Gastrocnemius medialis (tissue), 4 donors: ENCODE data around the gene R3HCC1L. TPM values are rescaled to one million over a fixed set of nuclear protein-coding genes. Genes with fewer than 3 reads are reported as not detected.

Experiments
- ATAC-seq, 2 donors: fragments of 150-250 bp; one replicate each; pipeline ENCODE4 v1.9.1; 2016
- DNase-seq, 2 donors: peaks; one replicate each; pipeline ENCODE4 v3.0.0-alpha.2; 2019
- H3K27ac ChIP-seq, 4 donors: fragments of 200-600 bp; sonication (generic); 1 replicate in 1 of 4; 2 replicates in 3 of 4; pipeline ENCODE4 v1.5.1; 2016 to 2018; ENCODE audit warnings: mild to moderate bottlenecking in 2 of 4, moderate library complexity in 1 of 4
- H3K27me3 ChIP-seq, 3 donors: fragments of 200-600 bp; sonication (generic) in 2 of 3; 1 replicate in 1 of 3; 2 replicates in 2 of 3; pipeline versions ENCODE4 v1.5.1 to v1.6.0; 2016 to 2019; ENCODE audit warnings: mild to moderate bottlenecking in 1 of 3, moderate library complexity in 1 of 3
- H3K36me3 ChIP-seq, 2 donors: fragments of 200-600 bp; sonication (generic) in 1 of 2; one replicate each; pipeline ENCODE4 v1.5.1; 2017 to 2018
- H3K4me1 ChIP-seq, 2 donors: fragments of 200-600 bp; sonication (generic) in 1 of 2; one replicate each; pipeline ENCODE4 v1.5.1; 2016 to 2017; ENCODE audit warnings: mild to moderate bottlenecking in 2 of 2
- H3K4me3 ChIP-seq, 4 donors: fragments of 200-600 bp; sonication (generic) in 3 of 4; 1 replicate in 1 of 4; 2 replicates in 3 of 4; pipeline ENCODE4 v1.5.1; 2016 to 2019; ENCODE audit warnings: mild to moderate bottlenecking in 2 of 4
- H3K9me3 ChIP-seq, 3 donors: fragments of 200-600 bp; sonication (generic) in 2 of 3; 1 replicate in 1 of 3; 2 replicates in 2 of 3; pipeline ENCODE4 v1.5.1; 2016 to 2019
- CTCF ChIP-seq, 5 experiments: fragments of 450-650 bp in 3 of 5; fragments of 200-600 bp in 2 of 5; sonication (generic) in 2 of 5; IDR thresholded peaks in 4 of 5; conservative IDR thresholded peaks in 1 of 5; 1 replicate in 4 of 5; 2 replicates in 1 of 5; pipeline ENCODE4 v1.5.1; 2016 to 2019; ENCODE audit warnings: antibody characterized with exemption in 5 of 5, mild to moderate bottlenecking in 3 of 5, moderate library complexity in 3 of 5
- POLR2A ChIP-seq, 2 donors: fragments of 450-650 bp; IDR thresholded peaks; one replicate each; pipeline ENCODE4 v1.6.1; 2017; ENCODE audit warnings: antibody characterized with exemption in 2 of 2, mild to moderate bottlenecking in 2 of 2, moderate library complexity in 2 of 2
- in situ Hi-C, 4 donors: fragments of 200-750 bp; cut with MboI; loops; one replicate each; pipeline versions ENCODE4 v1.15.0 to v1.8.0; 2017; ENCODE audit warnings: low sequenced_read_pairs in 4 of 4
- intact Hi-C: fragments of 100-400 bp; cut with DNase I; formaldehyde crosslinking; loops from one replicate; pipeline ENCODE4 v1.15.1; 2023; ENCODE audit warnings: low total_unique reads
- total RNA-seq, 4 donors: library from RNA; depleted of rRNA; stranded (reverse); fragments of >200 nt; gene quantifications; one replicate each; pipeline versions ENCODE4 v1.1.0 to v1.2.3, GENCODE V29; 2016

The R3HCC1L gene
- total RNA-seq, 4 donors from 2014 or later: 6.7 to 10.8 (median 10.1) TPM

- Histone ChIP-seq H3K4me3 (no peak overlapping the region), H3K9me3 (no peaks in the 10 kb centered on the region), H3K27ac (no peak overlapping the region), H3K36me3 (no peaks in the 10 kb centered on the region), H3K27me3 (peaks cover 0 to 12% (median 0%) of the 10 kb centered on the region in 3 donors), H3K4me1 (no peaks in the 10 kb centered on the region)
- intact Hi-C loops: no loop called here
- no peak for ATAC-seq
- in situ Hi-C loops: no loop called here
- TF ChIP-seq CTCF (IDR thresholded peaks at IDR 0.05 in 4 of 5, conservative IDR thresholded peaks at IDR 0.05 in 1 of 5): no peak
- no peak for TF ChIP-seq POLR2A (IDR thresholded peaks at IDR 0.05)
- DNase-seq: no peak
These were observed 36.2 kb upstream of the R3HCC1L start for GRCh38 chr10:98098247-98098646.

GRCh38 chr10:98100476-98100875, 34.0 kb upstream of the R3HCC1L start:
- in situ Hi-C loops: no loop called here
- Histone ChIP-seq H3K36me3 (no peaks in the 10 kb centered on the region), H3K4me3 (no peak overlapping the region), H3K9me3 (no peaks in the 10 kb centered on the region), H3K4me1 (no peaks in the 10 kb centered on the region), H3K27ac (no peak overlapping the region), H3K27me3 (peaks cover 0 to 3% (median 0%) of the 10 kb centered on the region in 3 donors)
- intact Hi-C loops: no loop called here
- DNase-seq: no peak
- ATAC-seq: no peak
- TF ChIP-seq CTCF (IDR thresholded peaks at IDR 0.05 in 4 of 5, conservative IDR thresholded peaks at IDR 0.05 in 1 of 5) (no peak), POLR2A (IDR thresholded peaks at IDR 0.05) (no peak)

- TF ChIP-seq CTCF (IDR thresholded peaks at IDR 0.05 in 4 of 5, conservative IDR thresholded peaks at IDR 0.05 in 1 of 5): no peak
- no peak for TF ChIP-seq POLR2A (IDR thresholded peaks at IDR 0.05)
- Histone ChIP-seq H3K27me3 (peaks cover 0 to 3% (median 0%) of the 10 kb centered on the region in 3 donors), H3K4me3 (no peak overlapping the region), H3K4me1 (no peaks in the 10 kb centered on the region), H3K36me3 (no peaks in the 10 kb centered on the region), H3K9me3 (no peaks in the 10 kb centered on the region), H3K27ac (no peak overlapping the region)
- in situ Hi-C loops: no loop called here
- DNase-seq: no peak
- ATAC-seq: no peak
- intact Hi-C loops: no loop called here
These were observed 33.1 kb upstream of the R3HCC1L start for GRCh38 chr10:98101366-98101765.

GRCh38 chr10:98104125-98104524, 30.3 kb upstream of the R3HCC1L start:
- Histone ChIP-seq H3K9me3 (no peaks in the 10 kb centered on the region), H3K27me3 (no peaks in the 10 kb centered on the region), H3K4me1 (no peaks in the 10 kb centered on the region), H3K36me3 (no peaks in the 10 kb centered on the region), H3K27ac (no peak overlapping the region), H3K4me3 (no peak overlapping the region)
- in situ Hi-C loops: no loop called here
- ATAC-seq (no peak), DNase-seq (no peak)
- intact Hi-C loops: no loop called here
- TF ChIP-seq POLR2A (IDR thresholded peaks at IDR 0.05): no peak
- TF ChIP-seq CTCF (IDR thresholded peaks at IDR 0.05 in 4 of 5, conservative IDR thresholded peaks at IDR 0.05 in 1 of 5): no peak

GRCh38 chr10:98106531-98106930, 27.9 kb upstream of the R3HCC1L start:
- H3K4me3 ChIP-seq: no peak overlapping the region
- no peaks in the 10 kb centered on the region for H3K27me3 ChIP-seq
- H3K4me1 ChIP-seq: no peaks in the 10 kb centered on the region
- in situ Hi-C loops: no loop called here
- intact Hi-C loops: no loop called here
- no peak for DNase-seq
- H3K36me3 ChIP-seq: no peaks in the 10 kb centered on the region
- no peak for ATAC-seq
- H3K27ac ChIP-seq: no peak overlapping the region
- TF ChIP-seq CTCF (IDR thresholded peaks at IDR 0.05 in 4 of 5, conservative IDR thresholded peaks at IDR 0.05 in 1 of 5): no peak
- TF ChIP-seq POLR2A (IDR thresholded peaks at IDR 0.05): no peak
- no peaks in the 10 kb centered on the region for H3K9me3 ChIP-seq
